HG03521 (cell line): Measurements from ENCODE around the gene CYP1B1.
A peak's percentile ranks its signal among the peaks of the same experiment; 100 is the strongest.
"Not testable (repeated sequence)": the region's sequence is repeated elsewhere in the genome, so short reads cannot be mapped to it uniquely, and the experiment has no call there.

ENCODE experiments used
- ATAC-seq: cut with Tn5 transposase; IDR thresholded peaks from one replicate; pipeline ENCODE4 v1.9.1; 2021; ENCODE audit warnings: mild to moderate bottlenecking, moderate library complexity; ENCODE audit not compliant: unreplicated experiment

The CYP1B1 gene

DNA sequence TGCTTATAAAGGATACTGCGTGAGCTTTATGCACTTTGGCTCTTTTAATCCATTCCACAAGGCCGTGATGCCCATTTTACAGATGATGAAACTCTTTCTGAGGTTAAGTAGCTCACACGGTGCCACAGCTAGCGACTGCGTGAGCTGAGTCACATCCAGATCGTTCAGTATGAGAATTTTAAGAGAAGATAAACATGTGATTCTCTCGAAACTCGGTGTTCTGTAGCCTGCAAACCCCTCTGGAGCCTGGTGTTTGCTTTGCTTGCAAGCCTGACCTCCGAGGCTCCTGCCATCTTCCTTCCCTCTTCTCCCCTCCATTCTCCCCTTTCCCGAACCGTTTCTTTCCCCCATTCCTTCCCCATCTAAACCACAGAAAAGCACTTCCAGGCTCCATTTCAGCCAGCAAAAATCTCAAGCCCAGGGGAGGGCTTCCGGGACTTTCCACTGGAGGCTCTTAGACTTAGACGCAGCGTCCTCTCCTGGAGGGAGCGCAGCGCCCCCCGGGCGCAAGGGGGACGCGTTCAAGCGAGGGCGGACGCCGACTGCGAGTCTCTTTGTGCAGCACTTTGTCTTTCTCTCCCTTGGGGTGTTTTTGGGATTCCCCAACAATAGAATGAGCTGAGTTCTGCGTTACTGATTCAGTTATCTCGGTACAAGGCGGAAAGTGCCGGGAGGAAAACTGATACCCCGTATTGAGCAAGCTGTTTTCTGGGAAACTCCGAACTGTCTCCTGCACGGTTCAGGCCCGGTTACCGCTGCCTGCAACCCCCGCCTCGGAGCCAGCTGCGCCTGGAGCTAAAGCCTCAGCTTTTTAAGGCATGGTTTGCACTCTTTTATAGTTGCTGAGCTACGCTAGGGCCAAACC is 38.0 kb downstream of the CYP1B1 start:
- ATAC-seq, result peak; percentile 52

DNA sequence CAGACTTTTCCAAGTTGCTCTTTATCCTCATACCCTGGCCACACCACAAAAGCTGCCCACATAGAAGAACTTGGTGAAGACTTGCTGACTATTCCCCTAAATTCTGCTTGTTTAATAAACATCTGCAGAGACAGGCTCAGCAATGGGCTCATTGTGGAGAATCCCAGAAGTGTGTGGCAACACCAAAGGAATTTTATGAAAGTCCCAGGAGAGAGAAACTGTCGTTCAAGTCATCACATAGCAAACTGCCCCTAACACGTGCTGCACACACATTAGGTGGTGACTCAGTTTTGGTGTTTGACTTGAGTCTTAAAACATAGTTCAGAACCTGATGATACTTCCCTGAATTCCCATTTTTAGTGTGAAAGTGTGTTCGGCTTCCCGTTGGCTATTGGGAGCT is 38.6 kb downstream of the CYP1B1 start:
- ATAC-seq, result no peak

DNA sequence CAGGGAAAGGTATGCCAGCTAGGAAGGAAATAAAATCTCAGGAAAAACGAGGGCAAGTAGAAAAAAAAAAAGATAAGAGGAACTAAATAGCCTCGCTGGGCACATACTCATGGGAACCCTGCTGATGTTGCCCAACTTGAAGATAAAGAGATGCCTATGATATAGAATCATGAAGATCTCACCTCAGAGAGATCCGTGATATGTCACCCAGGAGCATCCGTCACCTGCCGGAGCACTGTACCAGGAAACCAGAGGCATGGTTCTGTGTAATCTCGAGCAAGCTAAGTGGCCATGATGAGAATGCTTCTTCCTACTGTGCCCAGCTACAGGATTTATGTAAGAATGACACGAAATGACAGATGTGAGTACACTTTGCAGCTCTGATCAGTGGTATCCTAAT is 40.0 kb downstream of the CYP1B1 start:
- ATAC-seq, result no peak

DNA sequence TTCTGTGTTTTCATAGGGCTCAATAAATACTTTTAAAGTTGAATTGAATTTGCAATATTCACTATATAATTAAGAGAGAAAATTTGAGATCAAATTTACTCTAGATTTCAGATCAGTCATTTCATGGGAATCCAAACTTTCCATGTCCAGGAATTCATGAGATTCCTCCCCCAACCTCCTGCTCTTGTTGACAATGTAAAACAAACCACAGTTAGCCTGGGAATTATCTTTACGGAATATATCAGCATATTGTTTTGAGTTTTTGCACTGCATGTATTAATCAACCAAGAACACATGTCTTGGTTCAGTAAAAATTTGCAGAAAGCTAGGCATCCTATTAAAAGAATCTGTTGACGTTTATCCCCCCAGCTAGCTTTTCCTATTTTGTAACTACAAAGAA is 42.3 kb downstream of the CYP1B1 start:
- ATAC-seq, result no peak

DNA sequence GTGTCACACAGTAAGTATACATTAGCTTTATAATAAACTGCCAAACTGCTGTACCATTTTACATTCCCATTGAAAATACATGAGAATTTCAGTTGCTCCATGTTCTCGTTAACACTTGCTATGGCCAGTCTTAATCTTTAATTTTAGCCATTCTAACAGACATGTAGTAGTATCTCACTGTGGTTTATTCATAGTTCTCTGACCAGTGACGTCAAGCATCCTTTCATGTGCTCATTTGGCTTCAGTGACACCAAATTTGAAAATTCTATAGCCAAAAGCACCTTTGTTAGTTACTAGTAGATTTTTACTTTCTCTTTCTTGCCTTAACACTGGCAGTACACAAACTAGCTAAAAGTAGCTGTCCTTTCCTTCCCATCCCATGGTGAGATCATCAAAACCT is 43.0 kb downstream of the CYP1B1 start:
- ATAC-seq, result no peak

DNA sequence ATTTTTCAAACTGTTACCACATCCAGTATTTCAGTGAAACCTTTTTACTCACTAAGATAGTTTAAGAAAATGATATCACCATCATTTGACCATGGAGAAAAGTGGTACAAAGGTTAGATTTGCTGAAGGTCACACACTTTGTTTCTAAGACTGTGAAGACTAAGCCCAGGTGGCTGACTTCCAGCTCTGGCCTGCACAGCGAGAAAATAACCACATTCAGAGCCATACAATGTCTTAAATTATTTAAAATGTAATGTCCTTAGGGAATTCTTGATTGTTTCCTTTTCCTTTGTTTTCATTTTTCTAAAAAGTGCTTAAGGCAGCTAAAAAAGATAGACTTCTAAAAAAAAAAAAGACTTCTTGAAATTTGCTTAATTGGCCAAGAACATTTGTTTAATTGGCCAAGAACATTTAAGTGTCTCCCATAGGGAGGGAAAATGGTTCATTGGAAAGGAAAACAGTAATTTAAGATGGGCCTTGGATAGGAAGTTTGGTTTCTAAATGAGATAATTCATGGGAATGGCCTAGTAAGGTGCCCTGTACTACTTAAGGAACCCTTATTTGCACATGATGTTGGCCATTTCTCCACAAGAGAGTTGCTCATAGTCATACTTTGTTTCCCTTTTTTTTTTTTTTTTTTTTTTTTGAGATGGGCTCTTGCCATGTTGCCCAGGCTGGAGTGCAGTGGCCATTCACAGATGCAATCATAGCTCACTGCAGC is 45.2 kb downstream of the CYP1B1 start:
- no peak for ATAC-seq

DNA sequence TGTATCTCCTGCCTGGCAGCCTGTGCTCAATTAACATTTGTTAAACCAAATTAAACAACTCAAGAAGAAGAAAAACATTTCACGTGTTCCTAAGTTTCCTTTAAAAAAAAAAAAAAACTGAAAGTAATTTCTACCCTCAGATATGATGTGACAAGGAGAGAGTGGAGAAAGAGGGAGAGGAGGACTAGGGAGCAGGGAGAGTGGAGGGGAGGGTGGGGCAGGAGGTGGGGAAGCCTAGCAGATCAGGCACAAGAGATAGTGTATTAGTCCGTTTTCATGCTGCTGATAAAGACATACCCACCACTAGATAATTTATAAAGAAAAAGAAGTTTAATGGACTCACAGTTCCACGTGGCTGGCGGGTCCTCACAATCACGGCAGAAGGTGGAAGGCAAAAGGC is 46.4 kb downstream of the CYP1B1 start:
- ATAC-seq, result no peak

DNA sequence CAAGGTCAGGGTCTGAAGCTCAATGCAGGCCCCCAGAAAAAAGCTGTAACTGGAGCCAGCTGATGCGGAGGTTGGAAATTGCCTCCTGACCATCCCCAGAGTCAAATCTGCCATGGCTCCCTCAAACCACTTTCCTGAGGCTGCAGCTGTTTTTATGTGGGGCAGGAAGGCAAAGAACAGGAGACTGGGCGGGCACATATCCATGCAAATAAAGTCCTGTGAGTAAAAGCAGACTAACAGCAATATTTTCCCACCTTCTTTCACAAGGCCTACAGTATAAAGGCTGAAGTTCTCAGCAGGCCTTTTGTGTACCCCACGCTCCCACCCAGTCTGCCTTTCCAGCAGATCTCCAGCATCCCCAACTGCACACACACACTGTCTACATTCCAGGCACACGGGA is 47.1 kb downstream of the CYP1B1 start:
- ATAC-seq, result no peak

DNA sequence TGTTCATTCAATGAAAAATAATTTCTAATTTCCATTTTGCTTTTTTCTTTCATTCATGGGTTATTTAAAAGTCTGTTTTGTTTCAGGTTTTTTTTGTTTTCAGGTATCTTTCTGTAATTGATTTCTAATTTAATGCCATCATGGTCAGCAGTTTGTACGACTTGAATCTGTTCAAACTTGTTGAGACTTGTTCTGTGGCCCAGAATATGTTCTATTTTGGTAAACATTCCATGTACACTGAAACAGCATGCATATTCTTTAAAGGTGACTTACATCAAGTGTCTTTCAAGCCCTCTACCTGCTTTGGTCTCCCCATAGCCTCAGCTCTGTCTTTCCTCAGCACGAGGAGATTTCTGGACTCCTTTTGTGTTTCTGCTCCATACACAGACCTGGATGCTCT is 49.1 kb downstream of the CYP1B1 start:
- no peak for ATAC-seq

DNA sequence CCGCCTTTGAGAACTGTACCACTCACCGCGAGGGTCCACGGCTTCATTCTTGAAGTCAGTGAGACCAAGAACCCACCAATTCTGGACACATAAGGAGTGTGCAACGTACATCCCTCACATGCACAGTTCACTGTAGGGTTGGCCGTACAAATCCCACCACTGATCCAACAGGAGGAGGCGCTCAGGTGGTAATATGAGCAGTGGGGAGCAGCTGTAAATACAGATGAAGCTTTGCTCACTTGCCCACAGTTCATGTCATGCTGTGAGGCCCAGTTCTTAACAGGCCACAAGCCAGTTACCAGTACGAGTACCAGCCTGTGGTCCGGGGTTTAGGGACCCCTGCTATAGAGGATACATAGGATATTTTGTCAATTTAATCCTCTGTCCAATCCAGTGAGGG is 54.4 kb downstream of the CYP1B1 start:
- ATAC-seq, result no peak

DNA sequence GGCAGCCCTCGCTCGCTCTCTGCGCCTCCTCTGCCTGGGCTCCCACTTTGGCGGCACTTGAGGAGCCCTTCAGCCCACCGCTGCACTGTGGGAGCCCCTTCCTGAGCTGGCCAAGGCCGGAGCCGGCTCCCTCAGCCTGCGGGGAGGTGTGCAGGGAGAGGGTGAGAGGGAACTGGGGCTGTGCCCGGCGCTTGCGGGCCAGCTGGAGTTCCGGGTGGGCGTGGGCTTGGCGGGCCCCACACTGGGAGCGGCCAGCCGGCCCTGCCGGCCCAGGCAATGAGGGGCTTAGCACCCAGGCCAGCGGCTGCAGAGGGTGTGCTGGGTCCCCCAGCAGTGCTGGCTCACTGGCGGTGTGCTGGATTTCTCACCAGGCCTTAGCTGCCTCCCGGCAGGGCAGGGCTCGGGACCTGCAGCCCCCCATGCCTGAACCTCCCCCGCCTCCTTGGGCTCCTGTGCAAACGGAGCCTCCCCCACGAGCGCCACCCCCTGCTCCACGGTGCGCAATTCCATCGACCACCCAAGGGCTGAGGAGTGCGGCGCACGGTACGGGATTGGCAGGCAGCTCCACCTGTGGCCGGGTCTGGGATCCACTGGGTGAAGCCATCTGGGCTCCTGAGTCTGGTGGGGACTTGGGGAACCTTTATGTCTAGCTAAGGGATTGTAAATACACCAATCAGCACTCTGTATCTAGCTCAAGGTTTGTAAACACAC is 55.4 kb downstream of the CYP1B1 start:
- ATAC-seq, result not testable (repeated sequence)

DNA sequence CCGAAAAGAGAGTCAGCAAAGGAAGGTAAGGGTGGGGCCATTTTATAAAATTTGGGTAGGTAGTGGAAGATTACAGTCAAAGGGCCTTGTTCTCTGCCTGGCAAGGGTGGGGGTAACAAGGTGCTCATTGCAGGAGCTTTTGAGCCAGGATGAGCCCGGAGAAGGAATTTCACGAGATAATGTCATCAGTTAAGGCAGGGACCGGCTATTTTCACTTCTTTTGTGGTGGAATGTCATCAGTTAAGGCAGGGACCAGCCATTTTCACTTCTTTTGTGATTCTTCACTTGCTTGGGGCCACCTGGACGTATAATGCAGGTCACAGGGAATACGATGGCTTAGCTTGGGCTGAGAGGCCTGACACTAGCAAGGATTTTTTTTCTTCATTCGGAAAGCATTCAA is 58.1 kb downstream of the CYP1B1 start:
- ATAC-seq, result no peak
